Neural crest cell (in vitro differentiated cells): ENCODE measurements around the gene USP53. TPM values are rescaled to one million over a fixed set of nuclear protein-coding genes. Genes with fewer than 3 reads are reported as not detected.

Source experiments
- DNase-seq: peaks from one replicate; pipeline ENCODE4 v3.0.0; 2021; ENCODE audit warnings: low read depth, mixed read lengths, low spot score
- H3K27ac Mint-ChIP-seq: one replicate; pipeline ENCODE4 v1.8.0; 2021; ENCODE audit warnings: mild to moderate bottlenecking, mixed read lengths; ENCODE audit not compliant: unreplicated experiment
- H3K27me3 Mint-ChIP-seq: 2 replicates; pipeline ENCODE4 v1.8.0; 2021; ENCODE audit warnings: low read depth, mild to moderate bottlenecking, mixed read lengths
- H3K36me3 Mint-ChIP-seq: 2 replicates; pipeline ENCODE4 v1.8.0; 2021; ENCODE audit warnings: low read depth, mild to moderate bottlenecking, mixed read lengths
- H3K4me1 Mint-ChIP-seq: 2 replicates; pipeline ENCODE4 v1.8.0; 2021; ENCODE audit warnings: mixed read lengths
- H3K4me3 Mint-ChIP-seq: one replicate; pipeline ENCODE4 v1.8.0; 2021; ENCODE audit warnings: mild to moderate bottlenecking, mixed read lengths
- H3K9me3 Mint-ChIP-seq: 2 replicates; pipeline ENCODE4 v1.8.0; 2021; ENCODE audit warnings: mixed read lengths
- CTCF ChIP-seq: fragments of 200-600 bp; sonication (generic); conservative IDR thresholded peaks from 2 replicates; pipeline ENCODE4 v1.5.0; 2021; ENCODE audit warnings: antibody characterized with exemption, mild to moderate bottlenecking
- total RNA-seq: library from RNA; stranded (reverse); gene quantifications from 2 replicates; pipeline ENCODE4 v1.2.1, GENCODE V29; 2021

Gene USP53
- total RNA-seq, 1 donor from 2014 or later = 6.4 TPM

- Mint-ChIP-seq H3K4me1 (peaks cover 2% of the 10 kb centered on the region), H3K27ac (no peak overlapping the region), H3K9me3 (peaks cover 8% of the 10 kb centered on the region), H3K36me3 (peaks cover 5% of the 10 kb centered on the region), H3K4me3 (no peak overlapping the region), H3K27me3 (peaks cover 3% of the 10 kb centered on the region)
- no peak for DNase-seq
- no peak for TF ChIP-seq CTCF
Observed at GRCh38 chr4:119205690-119206089, 6.8 kb upstream of the USP53 start.

DNA sequence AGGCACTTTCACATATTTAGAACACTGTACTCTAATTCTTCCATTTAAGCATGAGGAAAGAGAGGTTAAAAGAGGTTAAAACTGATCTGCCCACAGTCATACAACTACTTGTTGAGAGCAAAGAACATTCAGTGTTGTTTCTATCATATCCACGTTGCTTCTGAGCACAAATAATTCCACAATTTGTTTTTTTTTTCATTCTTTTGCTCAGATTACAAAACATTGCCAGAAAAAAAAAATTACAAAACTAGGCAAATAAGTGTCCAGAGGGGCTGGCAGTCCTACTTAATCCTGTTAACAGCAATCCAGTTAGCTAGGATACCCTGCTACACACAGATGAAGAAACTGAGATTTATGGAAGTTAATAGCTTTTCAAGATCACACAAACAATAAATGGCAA lies 6.3 kb upstream of the USP53 start:
- Mint-ChIP-seq H3K9me3 (peaks cover 7% of the 10 kb centered on the region), H3K4me1 (peaks cover 7% of the 10 kb centered on the region), H3K27me3 (peaks cover 8% of the 10 kb centered on the region)

DNA sequence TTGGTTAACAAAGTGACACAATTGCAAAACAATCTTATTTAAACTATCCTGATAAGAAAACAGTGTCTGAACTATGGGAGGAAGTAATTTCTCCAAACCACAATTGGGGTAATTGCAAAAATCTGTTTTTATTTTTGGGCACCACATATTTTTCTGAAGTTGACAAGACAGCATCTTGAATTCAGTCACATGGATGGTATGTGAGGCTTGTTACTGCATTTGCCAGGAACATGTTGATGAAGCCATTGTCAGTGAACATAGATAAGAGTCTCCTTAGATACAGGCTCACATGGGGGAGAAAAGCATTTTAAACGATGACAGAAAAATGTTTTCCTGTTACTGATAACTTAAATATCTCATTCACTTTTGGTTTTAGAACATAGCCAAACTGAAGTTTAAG lies 5.5 kb upstream of the USP53 start:
- no peak for TF ChIP-seq CTCF
- peaks cover 8% of the 10 kb centered on the region for H3K27me3 Mint-ChIP-seq
- H3K4me1 Mint-ChIP-seq = peaks cover 13% of the 10 kb centered on the region

More for the DNA sequence above, 6.3 kb upstream of the USP53 start:
- DNase-seq = no peak
- Mint-ChIP-seq H3K27ac (no peak overlapping the region), H3K4me3 (no peak overlapping the region), H3K36me3 (peaks cover 5% of the 10 kb centered on the region)
- TF ChIP-seq CTCF = no peak

DNA sequence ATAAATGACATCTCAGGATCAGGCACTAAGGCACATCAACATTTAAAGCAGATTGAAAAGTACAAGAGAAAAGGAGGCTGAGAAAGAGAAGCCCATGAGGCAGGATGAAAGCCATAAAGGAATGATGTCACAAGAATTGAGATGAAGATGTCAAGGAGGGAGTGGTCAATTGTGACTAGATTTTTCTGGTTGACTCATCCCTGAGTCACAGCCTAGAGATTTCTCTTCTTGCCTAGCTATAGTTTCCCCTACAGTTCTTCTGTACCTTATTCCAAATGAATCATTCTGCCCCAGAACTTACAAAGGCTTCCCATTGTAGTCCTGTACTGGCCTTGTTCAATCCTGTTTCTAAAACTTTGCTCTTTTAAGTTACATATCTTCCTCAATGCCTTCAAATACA lies 3.4 kb upstream of the USP53 start:
- Mint-ChIP-seq H3K4me1 (peaks cover 21% of the 10 kb centered on the region), H3K36me3 (no peaks in the 10 kb centered on the region), H3K27ac (no peak overlapping the region), H3K9me3 (no peaks in the 10 kb centered on the region), H3K4me3 (peak overlapping the region; percentile 20), H3K27me3 (peaks cover 11% of the 10 kb centered on the region)
- DNase-seq = no peak
- no peak for TF ChIP-seq CTCF

More for the DNA sequence above, 5.5 kb upstream of the USP53 start:
- no peak for DNase-seq
- no peak overlapping the region for H3K27ac Mint-ChIP-seq
- peaks cover under 1% of the 10 kb centered on the region for H3K36me3 Mint-ChIP-seq
- no peak overlapping the region for H3K4me3 Mint-ChIP-seq
- H3K9me3 Mint-ChIP-seq = peaks cover 4% of the 10 kb centered on the region

DNA sequence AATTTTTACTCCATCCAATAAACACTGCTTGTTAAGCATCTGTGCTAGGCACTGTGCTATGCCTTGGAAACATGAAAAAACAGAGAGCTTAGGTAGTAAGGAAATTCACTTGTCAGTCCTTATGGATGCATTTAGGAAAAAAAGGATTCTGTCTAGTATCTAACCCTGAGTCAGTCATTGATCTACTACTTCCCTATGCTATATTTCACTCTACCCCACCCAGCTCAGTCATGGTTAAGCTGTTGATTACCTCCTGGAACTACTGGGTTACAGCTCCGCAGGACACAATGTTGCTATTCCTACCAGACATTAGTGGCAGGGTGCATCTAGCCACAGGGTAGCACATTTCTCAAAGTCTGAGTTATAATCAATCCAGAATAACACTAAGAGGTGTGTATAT lies 2.9 kb upstream of the USP53 start:
- no peak for TF ChIP-seq CTCF
- H3K4me3 Mint-ChIP-seq = peak overlapping the region; percentile 20
- H3K4me1 Mint-ChIP-seq = peaks cover 22% of the 10 kb centered on the region
- no peak overlapping the region for H3K27ac Mint-ChIP-seq
- no peaks in the 10 kb centered on the region for H3K36me3 Mint-ChIP-seq
- no peak for DNase-seq
- H3K27me3 Mint-ChIP-seq = peaks cover 11% of the 10 kb centered on the region
- H3K9me3 Mint-ChIP-seq = no peaks in the 10 kb centered on the region

GRCh38 chr4:119210775-119211174 lies 1.7 kb upstream of the USP53 start:
- Mint-ChIP-seq H3K4me3 (peak overlapping the region; percentile 93), H3K27ac (no peak overlapping the region), H3K9me3 (no peaks in the 10 kb centered on the region), H3K27me3 (peaks cover 11% of the 10 kb centered on the region), H3K4me1 (peaks cover 26% of the 10 kb centered on the region), H3K36me3 (no peaks in the 10 kb centered on the region)
- TF ChIP-seq CTCF = no peak
- DNase-seq = no peak
